Measurements from ENCODE around the gene TXLNB.
A peak's percentile ranks its signal among the peaks of the same experiment; 100 is the strongest.
"Not testable (repeated sequence)": the region's sequence is repeated elsewhere in the genome, so short reads cannot be mapped to it uniquely, and the experiment has no call there.

Gene TXLNB

DNA sequence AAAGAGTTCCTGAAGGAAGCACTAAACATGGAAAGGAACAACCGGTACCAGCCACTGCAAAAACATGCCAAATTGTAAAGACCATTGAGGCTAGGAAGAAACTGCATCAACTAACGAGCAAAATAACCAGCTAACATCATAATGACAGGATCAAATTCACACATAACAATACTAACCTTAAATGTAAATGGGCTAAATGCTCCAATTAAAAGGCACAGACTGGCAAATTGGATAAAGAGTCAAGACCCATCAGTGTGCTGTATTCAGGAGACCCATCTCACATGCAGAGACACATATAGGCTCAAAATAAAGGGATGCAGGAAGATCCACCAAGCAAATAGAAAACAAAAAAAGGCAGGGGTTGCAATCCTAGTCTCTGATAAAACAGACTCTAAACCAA, 79.3 kb downstream of the TXLNB start:
- POLR2A ChIA-PET; DNase-seq; H3K4me1 ChIP-seq (ENCODE audit: control extremely low read depth in 1 of 4, control insufficient read depth in 4 of 4, insufficient read depth in 4 of 4, low read length in 3 of 4); H3K27me3 ChIP-seq (replicated peaks in 2 of 5; ENCODE audit: control insufficient read depth in 4 of 5, insufficient read depth in 5 of 5, low read length in 4 of 5); H3K4me3 ChIP-seq (ENCODE audit: control insufficient read depth in 1 of 7, extremely low read depth in 1 of 7, insufficient read depth in 4 of 7, low read depth in 2 of 7, low read length in 6 of 7); H3K27ac ChIP-seq (ENCODE audit: insufficient read depth in 1 of 2, low read depth in 1 of 2, low read length in 2 of 2, poor library complexity in 1 of 2, severe bottlenecking in 2 of 2); CTCF ChIA-PET; H3K36me3 ChIP-seq (ENCODE audit: control insufficient read depth in 4 of 4, insufficient read depth in 4 of 4, low read length in 3 of 4): not testable (repeated sequence)
- WGBS (ENCODE audit: insufficient coverage) = no CpG with 5 or more reads among the region's 2 CpGs
- H3K9me3 ChIP-seq (ENCODE audit: control extremely low read depth in 1 of 5, control insufficient read depth in 4 of 5, insufficient read depth in 2 of 5, low read depth in 1 of 5, low read length in 4 of 5) = peaks cover 0 to 11% (median 4%) of the 10 kb centered on the region in 5 experiments

DNA sequence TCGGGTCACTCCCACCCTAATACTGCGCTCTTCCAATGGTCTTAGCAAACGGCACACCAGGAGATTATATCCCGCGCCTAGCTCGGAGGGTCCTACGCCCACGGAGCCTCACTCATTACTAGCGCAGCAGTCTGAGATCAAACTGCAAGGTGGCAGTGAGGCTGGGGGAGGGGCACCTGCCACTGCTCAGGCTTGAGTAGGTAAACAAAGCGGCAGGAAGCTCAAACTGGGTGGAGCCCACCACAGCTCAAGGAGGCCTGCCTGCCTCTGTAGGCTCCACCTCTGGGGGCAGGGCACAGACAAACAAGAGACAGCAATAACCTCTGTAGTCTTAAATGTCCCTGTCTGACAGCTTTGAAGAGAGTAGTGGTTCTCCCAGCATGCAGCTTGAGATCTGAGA, 81.0 kb downstream of the TXLNB start:
- DNase-seq; CTCF ChIA-PET; H3K27me3 ChIP-seq (replicated peaks in 2 of 5; ENCODE audit: control insufficient read depth in 4 of 5, insufficient read depth in 5 of 5, low read length in 4 of 5); H3K27ac ChIP-seq (ENCODE audit: insufficient read depth in 1 of 2, low read depth in 1 of 2, low read length in 2 of 2, poor library complexity in 1 of 2, severe bottlenecking in 2 of 2); H3K36me3 ChIP-seq (ENCODE audit: control insufficient read depth in 4 of 4, insufficient read depth in 4 of 4, low read length in 3 of 4); H3K4me3 ChIP-seq (ENCODE audit: control insufficient read depth in 1 of 7, extremely low read depth in 1 of 7, insufficient read depth in 4 of 7, low read depth in 2 of 7, low read length in 6 of 7); H3K4me1 ChIP-seq (ENCODE audit: control extremely low read depth in 1 of 4, control insufficient read depth in 4 of 4, insufficient read depth in 4 of 4, low read length in 3 of 4); POLR2A ChIA-PET: not testable (repeated sequence)
- 50% methylated on average over 1 of the region's 10 CpGs for WGBS (ENCODE audit: insufficient coverage)
- peaks cover 0 to 16% (median 4%) of the 10 kb centered on the region in 5 experiments for H3K9me3 ChIP-seq (ENCODE audit: control extremely low read depth in 1 of 5, control insufficient read depth in 4 of 5, insufficient read depth in 2 of 5, low read depth in 1 of 5, low read length in 4 of 5)

GRCh38 chr6:139205843-139206242, 86.0 kb downstream of the TXLNB start:
- whole genome bisulfite sequencing (ENCODE audit: insufficient coverage) = 100% methylated on average over 1 of the region's 3 CpGs
- ChIA-PET CTCF (interaction anchor here (1.3 to 1.6 kb wide), 2 partner anchors 13 to 53 kb away, joined by 4 read pairs; no protein-coding TSS in a partner anchor), POLR2A (no interaction called here)
- Histone ChIP-seq H3K9me3 (ENCODE audit: control extremely low read depth in 1 of 5, control insufficient read depth in 4 of 5, insufficient read depth in 2 of 5, low read depth in 1 of 5, low read length in 4 of 5) (peaks cover 0 to 35% (median 4%) of the 10 kb centered on the region in 5 experiments), H3K4me1 (ENCODE audit: control extremely low read depth in 1 of 4, control insufficient read depth in 4 of 4, insufficient read depth in 4 of 4, low read length in 3 of 4) (no peaks in the 10 kb centered on the region), H3K4me3 (ENCODE audit: control insufficient read depth in 1 of 7, extremely low read depth in 1 of 7, insufficient read depth in 4 of 7, low read depth in 2 of 7, low read length in 6 of 7) (no peak overlapping the region), H3K36me3 (ENCODE audit: control insufficient read depth in 4 of 4, insufficient read depth in 4 of 4, low read length in 3 of 4) (no peaks in the 10 kb centered on the region), H3K27me3 (replicated peaks in 2 of 5; ENCODE audit: control insufficient read depth in 4 of 5, insufficient read depth in 5 of 5, low read length in 4 of 5) (no peaks in the 10 kb centered on the region), H3K27ac (ENCODE audit: insufficient read depth in 1 of 2, low read depth in 1 of 2, low read length in 2 of 2, poor library complexity in 1 of 2, severe bottlenecking in 2 of 2) (no peak overlapping the region)
- peak in 2 of 3 donors; percentile 32 to 49 for DNase-seq

DNA sequence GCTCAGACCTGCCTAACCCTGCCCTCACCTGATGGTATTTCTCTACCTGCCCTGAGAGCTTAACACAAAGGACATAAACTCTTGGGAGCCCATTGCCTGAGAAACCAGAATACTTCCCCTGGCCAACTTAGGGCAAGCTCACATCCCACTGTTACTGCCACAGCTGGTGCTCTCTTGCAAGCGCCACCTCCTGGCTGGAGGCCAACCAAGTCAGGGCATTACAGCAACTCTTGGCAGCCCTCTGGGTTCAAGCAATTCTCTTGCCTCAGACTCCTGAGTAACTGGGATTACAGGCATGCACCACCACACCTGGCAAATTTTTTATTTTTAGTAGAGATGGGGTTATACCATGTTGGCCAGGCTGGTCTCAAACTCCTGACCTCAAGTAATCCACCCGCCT, 86.8 kb downstream of the TXLNB start:
- 100% methylated on average over 1 of the region's 2 CpGs for WGBS (ENCODE audit: insufficient coverage)

DNA sequence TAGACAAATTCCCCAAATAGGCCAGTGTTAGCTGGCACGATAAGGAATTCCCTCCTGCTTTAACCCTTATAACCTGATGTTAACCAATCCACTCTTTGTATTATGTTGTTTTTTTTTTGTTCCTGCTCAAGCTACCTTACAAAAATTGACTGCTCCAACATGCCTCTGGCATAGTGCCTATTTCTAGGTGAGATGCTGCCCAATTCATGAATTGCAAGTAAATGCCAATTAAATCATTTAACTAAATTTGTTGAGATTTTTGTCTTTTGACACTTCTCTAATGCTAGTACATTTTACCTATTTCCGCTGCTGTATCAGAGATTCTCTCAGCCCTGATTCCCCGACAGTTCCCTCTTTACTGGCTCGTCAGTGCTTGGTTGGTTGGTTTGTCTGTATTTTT, 90.4 kb downstream of the TXLNB start:
- ChIA-PET CTCF (no interaction called here), POLR2A (no interaction called here)

More for the DNA sequence above, 86.8 kb downstream of the TXLNB start:
- H3K9me3 ChIP-seq (ENCODE audit: control extremely low read depth in 1 of 5, control insufficient read depth in 4 of 5, insufficient read depth in 2 of 5, low read depth in 1 of 5, low read length in 4 of 5) = peaks cover 0 to 30% (median 4%) of the 10 kb centered on the region in 5 experiments
- H3K4me3 ChIP-seq (ENCODE audit: control insufficient read depth in 1 of 7, extremely low read depth in 1 of 7, insufficient read depth in 4 of 7, low read depth in 2 of 7, low read length in 6 of 7) = no peak overlapping the region
- no peaks in the 10 kb centered on the region for H3K27me3 ChIP-seq (replicated peaks in 2 of 5; ENCODE audit: control insufficient read depth in 4 of 5, insufficient read depth in 5 of 5, low read length in 4 of 5)
- H3K36me3 ChIP-seq (ENCODE audit: control insufficient read depth in 4 of 4, insufficient read depth in 4 of 4, low read length in 3 of 4) = no peaks in the 10 kb centered on the region
- DNase-seq = no peak
- no peaks in the 10 kb centered on the region for H3K4me1 ChIP-seq (ENCODE audit: control extremely low read depth in 1 of 4, control insufficient read depth in 4 of 4, insufficient read depth in 4 of 4, low read length in 3 of 4)
- H3K27ac ChIP-seq (ENCODE audit: insufficient read depth in 1 of 2, low read depth in 1 of 2, low read length in 2 of 2, poor library complexity in 1 of 2, severe bottlenecking in 2 of 2) = no peak overlapping the region
- ChIA-PET CTCF (interaction anchor here (0.8 to 1.6 kb wide), 5 partner anchors 14 to 160 kb away, joined by 3 to 5 read pairs (median 4); no protein-coding TSS in a partner anchor), POLR2A (no interaction called here)

GRCh38 chr6:139198529-139199288, 93.1 kb downstream of the TXLNB start:
- 90% methylated on average over 2 of the region's 4 CpGs for WGBS (ENCODE audit: insufficient coverage)
- Histone ChIP-seq H3K27me3 (replicated peaks in 2 of 5; ENCODE audit: control insufficient read depth in 4 of 5, insufficient read depth in 5 of 5, low read length in 4 of 5) (no peaks in the 10 kb centered on the region), H3K36me3 (ENCODE audit: control insufficient read depth in 4 of 4, insufficient read depth in 4 of 4, low read length in 3 of 4) (no peaks in the 10 kb centered on the region), H3K27ac (ENCODE audit: insufficient read depth in 1 of 2, low read depth in 1 of 2, low read length in 2 of 2, poor library complexity in 1 of 2, severe bottlenecking in 2 of 2) (no peak overlapping the region), H3K9me3 (ENCODE audit: control extremely low read depth in 1 of 5, control insufficient read depth in 4 of 5, insufficient read depth in 2 of 5, low read depth in 1 of 5, low read length in 4 of 5) (peaks cover 0 to 8% (median 0%) of the 10 kb centered on the region in 5 experiments), H3K4me3 (ENCODE audit: control insufficient read depth in 1 of 7, extremely low read depth in 1 of 7, insufficient read depth in 4 of 7, low read depth in 2 of 7, low read length in 6 of 7) (no peak overlapping the region), H3K4me1 (ENCODE audit: control extremely low read depth in 1 of 4, control insufficient read depth in 4 of 4, insufficient read depth in 4 of 4, low read length in 3 of 4) (peaks cover 0 to 5% (median 0%) of the 10 kb centered on the region in 4 experiments)
- POLR2A ChIA-PET = no interaction called here
- CTCF ChIA-PET = interaction anchor here (0.7 to 1.2 kb wide), 3 partner anchors 9 to 47 kb away, joined by 3 to 5 read pairs (median 3); no protein-coding TSS in a partner anchor
- DNase-seq = no peak

More for the DNA sequence above, 90.4 kb downstream of the TXLNB start:
- H3K27me3 ChIP-seq (replicated peaks in 2 of 5; ENCODE audit: control insufficient read depth in 4 of 5, insufficient read depth in 5 of 5, low read length in 4 of 5) = no peaks in the 10 kb centered on the region
- no peak for DNase-seq
- H3K27ac ChIP-seq (ENCODE audit: insufficient read depth in 1 of 2, low read depth in 1 of 2, low read length in 2 of 2, poor library complexity in 1 of 2, severe bottlenecking in 2 of 2) = no peak overlapping the region
- WGBS (ENCODE audit: insufficient coverage) = 100% methylated on average over 2 of the region's 4 CpGs
- no peaks in the 10 kb centered on the region for H3K36me3 ChIP-seq (ENCODE audit: control insufficient read depth in 4 of 4, insufficient read depth in 4 of 4, low read length in 3 of 4)
- peaks cover 0 to 5% (median 0%) of the 10 kb centered on the region in 4 experiments for H3K4me1 ChIP-seq (ENCODE audit: control extremely low read depth in 1 of 4, control insufficient read depth in 4 of 4, insufficient read depth in 4 of 4, low read length in 3 of 4)
- H3K9me3 ChIP-seq (ENCODE audit: control extremely low read depth in 1 of 5, control insufficient read depth in 4 of 5, insufficient read depth in 2 of 5, low read depth in 1 of 5, low read length in 4 of 5) = peaks cover 0 to 23% (median 2%) of the 10 kb centered on the region in 5 experiments
- H3K4me3 ChIP-seq (ENCODE audit: control insufficient read depth in 1 of 7, extremely low read depth in 1 of 7, insufficient read depth in 4 of 7, low read depth in 2 of 7, low read length in 6 of 7) = no peak overlapping the region

DNA sequence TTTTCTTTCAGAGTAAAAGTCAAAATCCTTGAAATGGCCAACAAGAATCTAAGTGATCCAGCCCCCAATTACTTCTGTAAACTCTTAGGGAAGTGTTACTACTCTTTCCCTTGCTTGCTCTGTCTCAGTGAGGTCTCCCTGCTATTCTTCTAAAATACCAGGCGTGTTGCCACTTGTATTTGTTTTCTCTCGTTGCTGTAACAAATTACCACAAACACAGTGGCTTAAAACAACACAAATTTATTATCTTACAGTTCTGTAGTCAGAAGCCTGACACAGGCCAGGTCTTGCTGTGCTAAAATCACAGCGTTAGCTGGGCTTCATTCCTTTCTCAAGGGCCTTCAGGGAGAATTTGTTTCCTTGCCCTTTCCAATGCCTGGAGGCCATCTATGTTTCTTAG, 97.1 kb downstream of the TXLNB start:
- ChIA-PET POLR2A (no interaction called here), CTCF (interaction anchor here (0.8 to 1.4 kb wide), 2 partner anchors 98 to 100 kb away, joined by 3 to 4 read pairs; no protein-coding TSS in a partner anchor)
- no peaks in the 10 kb centered on the region for H3K36me3 ChIP-seq (ENCODE audit: control insufficient read depth in 4 of 4, insufficient read depth in 4 of 4, low read length in 3 of 4)
- no peaks in the 10 kb centered on the region for H3K9me3 ChIP-seq (ENCODE audit: control extremely low read depth in 1 of 5, control insufficient read depth in 4 of 5, insufficient read depth in 2 of 5, low read depth in 1 of 5, low read length in 4 of 5)
- no peak for DNase-seq
- H3K27me3 ChIP-seq (replicated peaks in 2 of 5; ENCODE audit: control insufficient read depth in 4 of 5, insufficient read depth in 5 of 5, low read length in 4 of 5) = no peaks in the 10 kb centered on the region
- H3K4me1 ChIP-seq (ENCODE audit: control extremely low read depth in 1 of 4, control insufficient read depth in 4 of 4, insufficient read depth in 4 of 4, low read length in 3 of 4) = peaks cover 0 to 5% (median 0%) of the 10 kb centered on the region in 4 experiments
- H3K4me3 ChIP-seq (ENCODE audit: control insufficient read depth in 1 of 7, extremely low read depth in 1 of 7, insufficient read depth in 4 of 7, low read depth in 2 of 7, low read length in 6 of 7) = no peak overlapping the region
- no peak overlapping the region for H3K27ac ChIP-seq (ENCODE audit: insufficient read depth in 1 of 2, low read depth in 1 of 2, low read length in 2 of 2, poor library complexity in 1 of 2, severe bottlenecking in 2 of 2)
- 97% methylated on average over 3 of the region's 3 CpGs for WGBS (ENCODE audit: insufficient coverage)
